Body of pancreas (tissue), 4 donors: Measurements from ENCODE around the gene SPATA16. TPM values are rescaled to one million over a fixed set of nuclear protein-coding genes. Genes with fewer than 3 reads are reported as not detected.

Experiments used
- ATAC-seq: fragments of 150-250 bp; one replicate; pipeline ENCODE4 v1.9.1; 2016
- DNase-seq, 4 donors: peaks; one replicate each; pipeline ENCODE4 v3.0.0-alpha.2; 2019
- H3K27ac ChIP-seq, 4 donors: fragments of 200-600 bp; sonication (generic); 1 replicate in 3 of 4; 2 replicates in 1 of 4; pipeline versions ENCODE4 v1.5.1 to v1.6.1; 2016 to 2019; ENCODE audit warnings: mild to moderate bottlenecking in 1 of 4, mixed read lengths in 1 of 4, moderate library complexity in 1 of 4
- H3K27me3 ChIP-seq, 2 donors: fragments of 200-600 bp; sonication (generic); one replicate each; pipeline ENCODE4 v1.6.0; 2016; ENCODE audit warnings: mild to moderate bottlenecking in 1 of 2
- H3K36me3 ChIP-seq, 2 donors: fragments of 200-600 bp; sonication (generic); replicated peaks in 1 of 2; 2 replicates each; pipeline ENCODE4 v1.5.1; 2016; ENCODE audit warnings: low read depth in 2 of 2; ENCODE audit not compliant: insufficient read depth in 1 of 2
- H3K4me1 ChIP-seq: fragments of 200-600 bp; sonication (generic); one replicate; pipeline ENCODE4 v1.6.0; 2016
- H3K4me3 ChIP-seq, 2 donors: fragments of 200-600 bp; sonication (generic); 1 replicate in 1 of 2; 2 replicates in 1 of 2; pipeline ENCODE4 v1.5.1; 2016 to 2019
- H3K9me3 ChIP-seq, 3 donors: fragments of 200-600 bp; sonication (generic); 1 replicate in 2 of 3; 2 replicates in 1 of 3; pipeline ENCODE4 v1.5.1; 2016
- CTCF ChIP-seq, 7 experiments: fragments of 450-650 bp in 4 of 7; fragments of 200-600 bp in 3 of 7; sonication (generic) in 3 of 7; IDR thresholded peaks; one replicate each; pipeline ENCODE4 v1.5.1; 2016 to 2019; ENCODE audit warnings: antibody characterized with exemption in 7 of 7
- POLR2A ChIP-seq, 3 donors: fragments of 450-650 bp; IDR thresholded peaks; one replicate each; pipeline ENCODE4 v1.6.1; 2016; ENCODE audit warnings: antibody characterized with exemption in 3 of 3, mild to moderate bottlenecking in 2 of 3
- WGBS, 2 donors: methylation state at CpG; one replicate each; pipeline ENCODE4 v1.1.5; 2017; 5-methylcytosine and 5-hydroxymethylcytosine counted together
- intact Hi-C: fragments of 100-400 bp; cut with DNase I; formaldehyde crosslinking; loops from one replicate; pipeline ENCODE4 v1.15.1; 2023
- total RNA-seq, 2 donors: library from RNA; depleted of rRNA; stranded (reverse); fragments of >200 nt; gene quantifications; one replicate each; pipeline ENCODE4 v1.1.0, GENCODE V29; 2016

SPATA16 gene
- total RNA-seq, 2 donors from 2014 or later, result not detected

- Histone ChIP-seq H3K4me1 (no peaks in the 10 kb centered on the region), H3K27ac (no peak overlapping the region), H3K9me3 (no peaks in the 10 kb centered on the region), H3K36me3 (no peaks in the 10 kb centered on the region), H3K27me3 (no peaks in the 10 kb centered on the region), H3K4me3 (no peak overlapping the region)
- ATAC-seq (no peak), DNase-seq (no peak)
- TF ChIP-seq POLR2A (IDR thresholded peaks at IDR 0.05) (no peak), CTCF (IDR thresholded peaks at IDR 0.05) (no peak)
- intact Hi-C loops, result no loop called here
- WGBS, 2 donors, result 64 to 82% methylated on average over 2 of the region's 2 CpGs
Observed at GRCh38 chr3:172946061-172946460, 195.0 kb downstream of the SPATA16 start.

GRCh38 chr3:172939651-172940293 lies 201.3 kb downstream of the SPATA16 start:
- 68 to 77% methylated on average over 2 of the region's 2 CpGs for WGBS, 2 donors
- no peak for DNase-seq
- no peak overlapping the region for H3K4me3 ChIP-seq

GRCh38 chr3:172938788-172939187 lies 202.2 kb downstream of the SPATA16 start:
- DNase-seq, result no peak
- no peaks in the 10 kb centered on the region for H3K4me1 ChIP-seq
- 37 to 60% methylated on average over 4 of the region's 4 CpGs for WGBS, 2 donors
- H3K27me3 ChIP-seq, result no peaks in the 10 kb centered on the region
- ATAC-seq, result no peak
- H3K27ac ChIP-seq, result no peak overlapping the region
- no peaks in the 10 kb centered on the region for H3K36me3 ChIP-seq
- H3K9me3 ChIP-seq, result no peaks in the 10 kb centered on the region
- H3K4me3 ChIP-seq, result no peak overlapping the region
- no peak for TF ChIP-seq POLR2A (IDR thresholded peaks at IDR 0.05)
- TF ChIP-seq CTCF (IDR thresholded peaks at IDR 0.05), result no peak
- intact Hi-C loops, result no loop called here

More at GRCh38 chr3:172939651-172940293, 201.3 kb downstream of the SPATA16 start:
- H3K27me3 ChIP-seq, result no peaks in the 10 kb centered on the region
- no peak for ATAC-seq
- no peaks in the 10 kb centered on the region for H3K36me3 ChIP-seq
- no peak overlapping the region for H3K27ac ChIP-seq
- no peak for TF ChIP-seq CTCF (IDR thresholded peaks at IDR 0.05)
- no peak for TF ChIP-seq POLR2A (IDR thresholded peaks at IDR 0.05)
- no peaks in the 10 kb centered on the region for H3K9me3 ChIP-seq
- H3K4me1 ChIP-seq, result no peaks in the 10 kb centered on the region
- intact Hi-C loops, result no loop called here

GRCh38 chr3:172931746-172932285 lies 209.2 kb downstream of the SPATA16 start:
- no peak overlapping the region for H3K27ac ChIP-seq
- no peak for ATAC-seq
- H3K27me3 ChIP-seq, result no peaks in the 10 kb centered on the region
- H3K4me1 ChIP-seq, result no peaks in the 10 kb centered on the region
- no peak for DNase-seq
- H3K9me3 ChIP-seq, result no peaks in the 10 kb centered on the region
- no peak overlapping the region for H3K4me3 ChIP-seq
- intact Hi-C loops, result no loop called here
- TF ChIP-seq POLR2A (IDR thresholded peaks at IDR 0.05) (no peak), CTCF (IDR thresholded peaks at IDR 0.05) (no peak)
- no peaks in the 10 kb centered on the region for H3K36me3 ChIP-seq

- ATAC-seq (no peak), DNase-seq (no peak)
- H3K4me1 ChIP-seq, result no peaks in the 10 kb centered on the region
- no peaks in the 10 kb centered on the region for H3K36me3 ChIP-seq
- WGBS, 2 donors, result 68 to 70% methylated on average over 1 of the region's 1 CpG
- H3K4me3 ChIP-seq, result no peak overlapping the region
- intact Hi-C loops, result no loop called here
- no peaks in the 10 kb centered on the region for H3K9me3 ChIP-seq
- no peaks in the 10 kb centered on the region for H3K27me3 ChIP-seq
- no peak overlapping the region for H3K27ac ChIP-seq
- TF ChIP-seq POLR2A (IDR thresholded peaks at IDR 0.05) (no peak), CTCF (IDR thresholded peaks at IDR 0.05) (no peak)
Observed at GRCh38 chr3:172929451-172929850, 211.6 kb downstream of the SPATA16 start.
